ENCODE results near the gene PCDHA3. TPM values are rescaled to one million over a fixed set of nuclear protein-coding genes. Genes with fewer than 3 reads are reported as not detected.

PCDHA3 gene
- total RNA-seq, 2 donors from 2014 or later: not detected

Other genes starting within 250 kb of the PCDHA3 start
- 10 to 100 TPM; 29.9 to 33.2 TPM for gene SRA1, start 243.6 kb upstream of the PCDHA3 start, total RNA-seq
- 10 to 100 TPM; 47.5 to 59.0 TPM for gene APBB3, start 236.5 kb upstream of the PCDHA3 start, total RNA-seq
- gene SLC35A4, start 236.2 kb upstream of the PCDHA3 start, total RNA-seq: 10 to 100 TPM; 43.2 to 45.0 TPM
- 1 to 10 TPM; 1.4 to 9.2 TPM for gene CD14, start 167.9 kb upstream of the PCDHA3 start, total RNA-seq
- 10 to 100 TPM; 18.3 to 23.1 TPM for gene TMCO6, start 161.6 kb upstream of the PCDHA3 start, total RNA-seq
- 10 to 100 TPM; 40.7 to 46.2 TPM for gene NDUFA2, start 153.4 kb upstream of the PCDHA3 start, total RNA-seq
- gene IK, start 153.2 kb upstream of the PCDHA3 start, total RNA-seq: 100 to 1,000 TPM; 168 to 172 TPM
- gene WDR55, start 136.2 kb upstream of the PCDHA3 start, total RNA-seq: 10 to 100 TPM; 34.8 to 36.3 TPM
- gene DND1, start 127.5 kb upstream of the PCDHA3 start, total RNA-seq: 1 to 10 TPM; 1.2 to 1.9 TPM
- 10 to 100 TPM; 44.8 to 49.3 TPM for gene HARS1, start 109.7 kb upstream of the PCDHA3 start, total RNA-seq
- 10 to 100 TPM; 33.5 to 34.9 TPM for gene HARS2, start 109.6 kb upstream of the PCDHA3 start, total RNA-seq
- 10 to 100 TPM; 40.9 to 41.5 TPM for gene ZMAT2, start 100.6 kb upstream of the PCDHA3 start, total RNA-seq
- not detected for gene PCDHA1, start 14.9 kb upstream of the PCDHA3 start, total RNA-seq
- not detected for gene PCDHA2, start 6.2 kb upstream of the PCDHA3 start, total RNA-seq
- gene PCDHA4, start 6.0 kb downstream of the PCDHA3 start, total RNA-seq: not detected
- gene PCDHA5, start 20.6 kb downstream of the PCDHA3 start, total RNA-seq: not detected
- not detected for gene PCDHA6, start 26.9 kb downstream of the PCDHA3 start, total RNA-seq
- not detected for gene PCDHA7, start 33.2 kb downstream of the PCDHA3 start, total RNA-seq
- not detected for gene PCDHA8, start 40.1 kb downstream of the PCDHA3 start, total RNA-seq
- not detected for gene PCDHA9, start 47.3 kb downstream of the PCDHA3 start, total RNA-seq
- not detected for gene PCDHA10, start 54.8 kb downstream of the PCDHA3 start, total RNA-seq
- gene PCDHA11, start 67.9 kb downstream of the PCDHA3 start, total RNA-seq: not detected
- not detected for gene PCDHA12, start 74.3 kb downstream of the PCDHA3 start, total RNA-seq
- gene PCDHA13, start 81.1 kb downstream of the PCDHA3 start, total RNA-seq: not detected
- not detected for gene PCDHAC1, start 125.2 kb downstream of the PCDHA3 start, total RNA-seq
- gene PCDHAC2, start 165.4 kb downstream of the PCDHA3 start, total RNA-seq: not detected